Endothelial cell (in vitro differentiated cells): ENCODE results near the gene CDR2. TPM values are rescaled to one million over a fixed set of nuclear protein-coding genes. Genes with fewer than 3 reads are reported as not detected.

Experiments used
- DNase-seq: peaks from one replicate; pipeline ENCODE4 v3.0.0; 2021; ENCODE audit warnings: low spot score
- H3K27ac Mint-ChIP-seq: one replicate; pipeline ENCODE4 v1.8.0; 2021; ENCODE audit warnings: mixed read lengths, inconsistent platforms; ENCODE audit not compliant: unreplicated experiment
- H3K27me3 Mint-ChIP-seq: one replicate; pipeline ENCODE4 v1.8.0; 2021; ENCODE audit warnings: mild to moderate bottlenecking, moderate library complexity, mixed read lengths, inconsistent platforms; ENCODE audit not compliant: unreplicated experiment
- H3K36me3 Mint-ChIP-seq: one replicate; pipeline ENCODE4 v1.8.0; 2021; ENCODE audit warnings: mild to moderate bottlenecking, low read depth, mixed read lengths, inconsistent platforms; ENCODE audit not compliant: unreplicated experiment
- H3K4me1 Mint-ChIP-seq: one replicate; pipeline ENCODE4 v1.8.0; 2021; ENCODE audit warnings: mild to moderate bottlenecking, mixed read lengths, inconsistent platforms; ENCODE audit not compliant: unreplicated experiment
- H3K4me3 Mint-ChIP-seq: one replicate; pipeline ENCODE4 v1.8.0; 2021; ENCODE audit warnings: mild to moderate bottlenecking, mixed read lengths, inconsistent platforms; ENCODE audit not compliant: unreplicated experiment
- H3K9me3 Mint-ChIP-seq: one replicate; pipeline ENCODE4 v1.8.0; 2021; ENCODE audit warnings: mixed read lengths, inconsistent platforms; ENCODE audit not compliant: unreplicated experiment
- CTCF ChIP-seq: fragments of 200-600 bp; sonication (generic); IDR thresholded peaks from one replicate; pipeline ENCODE4 v1.5.0; 2021; ENCODE audit warnings: antibody characterized with exemption; ENCODE audit not compliant: unreplicated experiment
- total RNA-seq: library from RNA; stranded (reverse); fragmentation: NEBNext Ultra II Directional; extraction: Animal tissue kit (Norgen Biotek cat#: 25700); gene quantifications from one replicate; pipeline ENCODE4 v1.2.1, GENCODE V29; 2021; ENCODE audit not compliant: unreplicated experiment

CDR2 gene
- total RNA-seq, 1 donor from 2014 or later: 26.3 TPM

- no peak for DNase-seq
- H3K27ac Mint-ChIP-seq: peak overlapping the region; percentile 67
- peaks cover 15% of the 10 kb centered on the region for H3K27me3 Mint-ChIP-seq
Observed at GRCh38 chr16:22296225-22297113, 78.0 kb downstream of the CDR2 start.

More at GRCh38 chr16:22296225-22297113, 78.0 kb downstream of the CDR2 start:
- Mint-ChIP-seq H3K36me3 (no peaks in the 10 kb centered on the region), H3K9me3 (no peaks in the 10 kb centered on the region), H3K4me3 (peak overlapping the region; percentile 83), H3K4me1 (peaks cover 6% of the 10 kb centered on the region)
- TF ChIP-seq CTCF: no peak

Other genes with a start within 250 kb of the CDR2 start
- gene SDR42E2, start 212.1 kb downstream of the CDR2 start, total RNA-seq: 0.10 TPM
- 19.3 TPM for gene EEF2K, start 168.3 kb downstream of the CDR2 start, total RNA-seq
- 47.3 TPM for gene POLR3E, start 77.2 kb downstream of the CDR2 start, total RNA-seq
- gene NPIPB5, start 136.3 kb upstream of the CDR2 start, total RNA-seq: 160 TPM